ENCODE measurements around the gene ARHGAP10.

DNA sequence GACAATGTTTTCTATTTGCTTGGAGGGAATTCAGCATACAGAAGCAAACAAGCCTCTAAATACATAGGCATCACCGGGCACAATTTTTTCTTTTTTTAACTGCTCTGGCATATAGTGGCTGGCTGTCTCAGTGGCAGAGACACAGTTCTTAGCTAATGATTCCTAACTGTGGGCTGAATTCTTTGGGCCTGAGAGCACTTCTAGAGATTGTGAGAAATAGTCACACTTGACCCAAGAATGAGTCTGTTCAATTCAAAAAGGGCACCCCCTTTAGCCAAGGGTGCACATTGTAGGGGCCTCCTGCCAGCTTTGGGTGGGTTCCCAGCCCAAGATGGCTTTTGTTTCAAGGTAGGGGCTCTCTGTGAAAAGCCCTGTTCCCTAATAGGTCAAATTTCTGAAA, 345.7 kb downstream of the ARHGAP10 start:
- TF ChIP-seq, protein P1, sequence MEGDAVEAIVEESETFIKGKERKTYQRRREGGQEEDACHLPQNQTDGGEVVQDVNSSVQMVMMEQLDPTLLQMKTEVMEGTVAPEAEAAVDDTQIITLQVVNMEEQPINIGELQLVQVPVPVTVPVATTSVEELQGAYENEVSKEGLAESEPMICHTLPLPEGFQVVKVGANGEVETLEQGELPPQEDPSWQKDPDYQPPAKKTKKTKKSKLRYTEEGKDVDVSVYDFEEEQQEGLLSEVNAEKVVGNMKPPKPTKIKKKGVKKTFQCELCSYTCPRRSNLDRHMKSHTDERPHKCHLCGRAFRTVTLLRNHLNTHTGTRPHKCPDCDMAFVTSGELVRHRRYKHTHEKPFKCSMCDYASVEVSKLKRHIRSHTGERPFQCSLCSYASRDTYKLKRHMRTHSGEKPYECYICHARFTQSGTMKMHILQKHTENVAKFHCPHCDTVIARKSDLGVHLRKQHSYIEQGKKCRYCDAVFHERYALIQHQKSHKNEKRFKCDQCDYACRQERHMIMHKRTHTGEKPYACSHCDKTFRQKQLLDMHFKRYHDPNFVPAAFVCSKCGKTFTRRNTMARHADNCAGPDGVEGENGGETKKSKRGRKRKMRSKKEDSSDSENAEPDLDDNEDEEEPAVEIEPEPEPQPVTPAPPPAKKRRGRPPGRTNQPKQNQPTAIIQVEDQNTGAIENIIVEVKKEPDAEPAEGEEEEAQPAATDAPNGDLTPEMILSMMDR (IDR thresholded peaks at IDR 0.05) = no peak
- TF ChIP-seq EZH2phosphoT487 (IDR thresholded peaks at IDR 0.05) = no peak
- TF ChIP-seq EZH2 (IDR thresholded peaks at IDR 0.05) = no peak

Data from neural progenitor cell (in vitro differentiated cells).